Measurements from ENCODE around the gene FOXO6. TPM values are rescaled to one million over a fixed set of nuclear protein-coding genes. Genes with fewer than 3 reads are reported as not detected.

FOXO6 gene
- total RNA-seq, 4 donors from 2014 or later: 3.9 to 20.1 (median 7.6) TPM; not detected in 1

DNA sequence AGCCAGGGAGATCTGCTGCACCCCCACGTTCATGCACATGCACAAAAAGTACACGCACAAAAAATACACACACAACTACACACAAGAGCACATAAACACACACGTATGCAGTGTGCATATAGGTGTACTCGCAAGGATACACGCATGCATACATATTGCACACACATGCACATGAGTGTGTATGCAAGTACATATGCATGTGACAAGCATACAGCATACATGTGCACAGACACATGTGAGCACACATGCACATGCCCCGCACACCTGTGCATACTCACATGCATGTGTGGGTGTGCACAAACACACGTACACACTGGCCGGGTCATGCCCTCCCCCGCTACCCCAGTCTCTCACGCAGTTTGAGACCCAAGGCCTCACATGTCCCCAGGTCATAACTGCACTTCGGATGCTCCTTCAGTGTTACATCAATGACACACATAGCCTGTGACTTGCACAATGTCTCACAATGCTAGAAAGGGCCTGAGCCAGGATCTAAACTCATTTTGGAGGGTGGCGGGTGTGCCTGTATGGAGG is 52.6 kb downstream of the FOXO6 start:
- H3K27me3 ChIP-seq: no peaks in the 10 kb centered on the region
- no peak for DNase-seq
- H3K4me1 ChIP-seq: no peaks in the 10 kb centered on the region
- no peak overlapping the region for H3K27ac ChIP-seq
- intact Hi-C loops (cut with DNase I; ENCODE audit: low total_unique reads): no loop called here
- H3K9me3 ChIP-seq: no peaks in the 10 kb centered on the region
- no peak overlapping the region for H3K4me3 ChIP-seq
- no peak for TF ChIP-seq POLR2A (IDR thresholded peaks at IDR 0.05)
- TF ChIP-seq, protein P1, sequence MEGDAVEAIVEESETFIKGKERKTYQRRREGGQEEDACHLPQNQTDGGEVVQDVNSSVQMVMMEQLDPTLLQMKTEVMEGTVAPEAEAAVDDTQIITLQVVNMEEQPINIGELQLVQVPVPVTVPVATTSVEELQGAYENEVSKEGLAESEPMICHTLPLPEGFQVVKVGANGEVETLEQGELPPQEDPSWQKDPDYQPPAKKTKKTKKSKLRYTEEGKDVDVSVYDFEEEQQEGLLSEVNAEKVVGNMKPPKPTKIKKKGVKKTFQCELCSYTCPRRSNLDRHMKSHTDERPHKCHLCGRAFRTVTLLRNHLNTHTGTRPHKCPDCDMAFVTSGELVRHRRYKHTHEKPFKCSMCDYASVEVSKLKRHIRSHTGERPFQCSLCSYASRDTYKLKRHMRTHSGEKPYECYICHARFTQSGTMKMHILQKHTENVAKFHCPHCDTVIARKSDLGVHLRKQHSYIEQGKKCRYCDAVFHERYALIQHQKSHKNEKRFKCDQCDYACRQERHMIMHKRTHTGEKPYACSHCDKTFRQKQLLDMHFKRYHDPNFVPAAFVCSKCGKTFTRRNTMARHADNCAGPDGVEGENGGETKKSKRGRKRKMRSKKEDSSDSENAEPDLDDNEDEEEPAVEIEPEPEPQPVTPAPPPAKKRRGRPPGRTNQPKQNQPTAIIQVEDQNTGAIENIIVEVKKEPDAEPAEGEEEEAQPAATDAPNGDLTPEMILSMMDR (IDR thresholded peaks at IDR 0.05): no peak
- H3K36me3 ChIP-seq: no peaks in the 10 kb centered on the region

DNA sequence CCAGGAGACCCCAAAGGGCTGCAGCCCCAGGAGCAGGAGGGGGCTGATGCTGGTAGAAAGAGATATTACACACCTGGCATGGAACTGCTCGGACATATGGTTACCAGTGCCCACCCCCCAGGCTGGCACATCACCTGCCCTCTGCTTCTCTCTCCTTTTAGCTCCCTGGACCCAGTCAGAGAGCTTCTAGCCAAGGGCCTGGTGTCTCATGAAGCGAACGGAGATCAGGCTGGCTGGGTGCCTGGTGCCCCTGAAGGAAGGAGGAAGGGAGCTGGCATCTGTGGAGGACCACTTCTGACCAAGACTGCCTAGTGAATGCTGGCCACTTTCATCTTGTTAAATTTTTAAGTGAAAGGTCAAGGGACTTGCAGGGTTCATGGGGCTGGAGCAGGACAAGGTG is 53.1 kb downstream of the FOXO6 start:
- intact Hi-C loops (cut with DNase I; ENCODE audit: low total_unique reads): no loop called here
- no peak for DNase-seq
- TF ChIP-seq POLR2A (IDR thresholded peaks at IDR 0.05): no peak
- TF ChIP-seq, protein P1 (IDR thresholded peaks at IDR 0.05): no peak

DNA sequence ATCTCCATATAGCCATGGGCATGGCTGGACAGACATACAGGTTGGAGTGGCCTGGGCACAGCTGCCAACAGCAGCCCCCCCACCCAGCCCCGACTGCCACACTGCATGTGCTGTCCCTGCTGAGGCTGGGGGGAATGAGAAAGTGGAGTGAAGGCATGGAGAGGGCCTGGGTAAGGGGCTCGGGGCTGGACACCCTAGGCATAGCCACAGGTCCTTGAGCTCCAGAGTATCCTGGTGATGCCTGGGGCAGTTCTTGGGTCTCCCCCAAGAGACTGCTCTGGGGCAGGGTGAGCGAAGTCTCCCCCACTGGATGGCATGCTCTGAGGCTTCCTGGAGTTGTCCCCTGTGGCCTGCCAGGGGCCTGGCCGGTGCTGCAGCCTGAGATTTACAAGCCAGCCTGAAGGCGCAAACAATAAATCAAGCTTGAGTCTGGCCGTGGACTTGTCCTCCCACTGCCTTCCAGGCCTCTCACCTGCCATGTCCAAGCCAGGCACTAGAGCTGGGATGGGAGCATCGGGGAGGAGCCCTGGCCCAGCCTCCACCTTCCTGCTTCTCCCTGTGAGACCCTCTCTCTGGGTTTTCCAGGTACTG is 53.6 kb downstream of the FOXO6 start:
- Histone ChIP-seq H3K27ac (no peak overlapping the region), H3K4me1 (no peaks in the 10 kb centered on the region), H3K9me3 (no peaks in the 10 kb centered on the region), H3K27me3 (no peaks in the 10 kb centered on the region), H3K36me3 (no peaks in the 10 kb centered on the region), H3K4me3 (no peak overlapping the region)
- TF ChIP-seq, protein P1 (IDR thresholded peaks at IDR 0.05): no peak
- no peak for TF ChIP-seq POLR2A (IDR thresholded peaks at IDR 0.05)
- DNase-seq: no peak
- intact Hi-C loops (cut with DNase I; ENCODE audit: low total_unique reads): loop anchor here (5.0 kb wide), 2 partner anchors 133 to 148 kb away; no protein-coding TSS in a partner anchor

More for the DNA sequence above, 53.1 kb downstream of the FOXO6 start:
- Histone ChIP-seq H3K36me3 (no peaks in the 10 kb centered on the region), H3K27me3 (no peaks in the 10 kb centered on the region), H3K9me3 (no peaks in the 10 kb centered on the region), H3K4me3 (no peak overlapping the region), H3K27ac (no peak overlapping the region), H3K4me1 (no peaks in the 10 kb centered on the region)

DNA sequence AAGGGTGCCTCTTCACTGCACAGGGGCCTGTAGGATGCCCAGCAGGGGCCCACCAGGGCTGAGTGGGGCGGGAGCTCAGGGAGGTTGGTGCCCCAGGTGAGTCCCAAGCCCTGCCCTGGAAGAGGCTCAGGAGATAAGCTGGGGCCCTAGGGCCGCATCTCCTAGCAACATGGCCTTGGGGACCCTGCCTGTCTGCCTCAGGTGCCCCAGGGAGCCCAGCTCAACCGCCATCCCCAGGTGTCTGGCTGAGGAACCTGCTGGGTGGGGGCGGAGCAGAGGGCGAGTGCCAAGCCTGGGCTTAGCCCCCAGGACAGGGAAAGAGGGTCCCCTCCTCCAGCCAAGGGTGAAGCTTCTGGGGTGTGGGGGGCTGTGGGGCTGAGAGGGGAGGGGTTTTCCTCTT is 54.8 kb downstream of the FOXO6 start:
- DNase-seq: no peak
- no peak overlapping the region for H3K4me3 ChIP-seq
- no peak overlapping the region for H3K27ac ChIP-seq
- no peaks in the 10 kb centered on the region for H3K36me3 ChIP-seq
- no peak for TF ChIP-seq POLR2A (IDR thresholded peaks at IDR 0.05)
- TF ChIP-seq, protein P1 (IDR thresholded peaks at IDR 0.05): no peak
- H3K9me3 ChIP-seq: no peaks in the 10 kb centered on the region
- H3K27me3 ChIP-seq: no peaks in the 10 kb centered on the region
- intact Hi-C loops (cut with DNase I; ENCODE audit: low total_unique reads): loop anchor here (5.0 kb wide), 2 partner anchors 134 to 149 kb away; no protein-coding TSS in a partner anchor
- no peaks in the 10 kb centered on the region for H3K4me1 ChIP-seq

DNA sequence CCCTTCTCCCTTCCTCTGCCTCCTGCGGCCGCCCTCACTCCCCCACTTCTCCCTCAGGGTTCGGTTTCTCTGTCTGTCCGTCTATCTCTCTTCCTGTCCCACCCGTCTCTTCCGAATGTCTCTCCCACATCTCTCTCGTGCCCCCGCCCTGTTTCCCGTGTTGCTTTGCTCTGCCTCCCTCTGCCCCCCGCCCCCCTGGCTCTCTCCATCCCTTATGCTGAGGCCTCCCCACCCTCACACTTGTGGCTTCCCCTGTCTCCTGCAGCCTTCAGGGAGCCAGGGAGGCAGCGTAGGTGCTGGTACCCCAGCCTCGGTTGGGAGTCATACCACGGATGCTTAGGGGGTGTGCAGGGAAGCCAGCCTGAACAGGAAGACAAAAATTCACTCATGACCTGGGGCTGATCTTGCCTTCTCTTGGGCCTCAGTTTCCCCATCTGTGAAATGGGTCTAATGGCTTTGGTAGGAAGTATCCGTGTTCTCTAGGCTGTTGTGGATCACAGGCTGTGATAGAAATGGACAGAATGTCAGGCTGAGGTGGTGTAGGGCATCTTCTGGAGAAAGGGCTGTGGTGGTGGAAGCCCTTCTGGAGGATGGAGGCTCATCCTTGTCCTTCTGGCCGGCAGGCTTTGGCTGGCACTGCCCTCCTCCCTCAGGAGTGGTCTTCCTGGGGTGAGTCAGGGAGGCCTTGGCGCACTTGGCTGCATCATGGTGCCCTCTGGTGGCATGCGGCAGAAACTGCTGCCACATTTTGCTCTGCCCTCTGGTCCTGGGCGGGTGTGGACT is 55.5 kb downstream of the FOXO6 start:
- Histone ChIP-seq H3K27ac (no peak overlapping the region), H3K27me3 (no peaks in the 10 kb centered on the region), H3K36me3 (no peaks in the 10 kb centered on the region), H3K4me3 (no peak overlapping the region), H3K4me1 (no peaks in the 10 kb centered on the region), H3K9me3 (no peaks in the 10 kb centered on the region)
- DNase-seq: peak; percentile 61 to 67
- intact Hi-C loops (cut with DNase I; ENCODE audit: low total_unique reads): loop anchor here (5.0 kb wide), 2 partner anchors 134 to 149 kb away; no protein-coding TSS in a partner anchor
- peak in 1 of 2 donors; percentile 24 for TF ChIP-seq POLR2A (IDR thresholded peaks at IDR 0.05)
- TF ChIP-seq, protein P1 (IDR thresholded peaks at IDR 0.05): peak; percentile 88 to 94 (median 90)
